DOHH2 (cell line): ENCODE results near the gene ARIH2.

Experiments used
- H3F3A ChIP-seq: fragments of 200-600 bp; sonication (generic), shearing (Covaris generic); 2 replicates; pipeline ENCODE4 v1.6.0; 2016; ENCODE audit warnings: antibody characterized with exemption, mild to moderate bottlenecking; ENCODE audit not compliant: control insufficient read depth, insufficient read depth
- H3K27ac ChIP-seq: fragments of 200-600 bp; sonication (generic); 2 replicates; pipeline ENCODE4 v1.5.1; 2014; ENCODE audit warnings: low read depth, mild to moderate bottlenecking, low read length, moderate library complexity
- H3K27me3 ChIP-seq: fragments of 200-600 bp; sonication (generic); 2 replicates; pipeline ENCODE4 v1.6.1; 2014; ENCODE audit warnings: mild to moderate bottlenecking, low read length, mixed read lengths; ENCODE audit not compliant: control insufficient read depth
- H3K36me3 ChIP-seq: fragments of 200-600 bp; sonication (generic); 2 replicates; pipeline ENCODE4 v1.6.1; 2014; ENCODE audit warnings: mild to moderate bottlenecking, low read length, moderate library complexity, mixed read lengths; ENCODE audit not compliant: control insufficient read depth
- H3K4me1 ChIP-seq: fragments of 200-600 bp; sonication (generic); 2 replicates; pipeline ENCODE4 v1.6.1; 2014; ENCODE audit warnings: mild to moderate bottlenecking, low read length, mixed read lengths; ENCODE audit not compliant: control insufficient read depth
- H3K4me2 ChIP-seq: fragments of 200-600 bp; sonication (generic); 2 replicates; pipeline ENCODE4 v1.6.0; 2014; ENCODE audit warnings: mild to moderate bottlenecking, low read length, moderate library complexity
- H3K4me3 ChIP-seq: fragments of 200-600 bp; sonication (generic); 2 replicates; pipeline ENCODE4 v1.5.1; 2014; ENCODE audit warnings: mild to moderate bottlenecking, low read length, mixed read lengths
- H3K79me2 ChIP-seq: fragments of 200-600 bp; sonication (generic); 2 replicates; pipeline ENCODE4 v1.6.1; 2014; ENCODE audit warnings: mild to moderate bottlenecking, low read length, mixed read lengths; ENCODE audit not compliant: control insufficient read depth
- H3K9me2 ChIP-seq: fragments of 200-600 bp; sonication (generic); replicated peaks from 2 replicates; pipeline ENCODE4 v1.6.1; 2014; ENCODE audit warnings: mild to moderate bottlenecking, low read length, mixed read lengths; ENCODE audit not compliant: control insufficient read depth
- H3K9me3 ChIP-seq: fragments of 200-600 bp; sonication (generic); 2 replicates; pipeline ENCODE4 v1.6.1; 2014; ENCODE audit warnings: antibody characterized with exemption, low read length, mixed read lengths; ENCODE audit not compliant: control insufficient read depth, insufficient read depth
- H4K20me1 ChIP-seq: fragments of 200-600 bp; sonication (generic); 2 replicates; pipeline ENCODE4 v1.6.0; 2014; ENCODE audit warnings: low read depth, mild to moderate bottlenecking, antibody characterized with exemption, low read length, moderate library complexity; ENCODE audit not compliant: control insufficient read depth, insufficient read depth
- CTCF ChIP-seq: fragments of 200-600 bp; sonication (generic); IDR thresholded peaks from one replicate; pipeline ENCODE4 v1.5.1; 2014; ENCODE audit warnings: antibody characterized with exemption, mild to moderate bottlenecking, low read depth, low read length; ENCODE audit not compliant: poor library complexity, severe bottlenecking
- EZH2phosphoT487 ChIP-seq: fragments of 200-600 bp; sonication (generic); IDR thresholded peaks from 2 replicates; pipeline ENCODE4 v1.6.1; 2017; ENCODE audit warnings: borderline replicate concordance, mild to moderate bottlenecking, antibody characterized with exemption, low read length, moderate library complexity, mixed read lengths

ARIH2 gene

DNA sequence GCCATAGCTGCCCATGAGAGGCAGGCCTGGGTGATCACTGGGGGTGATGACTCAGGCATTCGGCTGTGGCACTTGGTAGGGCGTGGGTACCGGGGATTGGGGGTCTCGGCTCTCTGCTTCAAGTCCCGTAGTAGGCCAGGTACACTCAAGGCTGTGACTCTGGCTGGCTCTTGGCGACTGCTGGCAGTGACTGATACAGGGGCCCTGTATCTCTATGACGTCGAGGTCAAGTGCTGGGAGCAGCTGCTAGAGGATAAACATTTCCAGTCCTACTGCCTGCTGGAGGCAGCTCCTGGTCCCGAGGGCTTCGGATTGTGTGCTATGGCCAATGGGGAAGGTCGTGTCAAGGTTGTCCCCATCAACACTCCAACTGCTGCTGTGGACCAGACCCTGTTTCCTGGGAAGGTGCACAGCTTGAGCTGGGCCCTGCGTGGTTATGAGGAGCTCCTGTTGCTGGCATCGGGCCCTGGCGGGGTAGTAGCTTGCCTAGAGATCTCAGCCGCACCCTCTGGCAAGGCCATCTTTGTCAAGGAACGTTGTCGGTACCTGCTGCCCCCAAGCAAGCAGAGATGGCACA, 93.9 kb downstream of the ARIH2 start:
- TF ChIP-seq EZH2phosphoT487 (no peak), CTCF (no peak)
- Histone ChIP-seq H3K9me3 (no peaks in the 10 kb centered on the region), H3K9me2 (no peaks in the 10 kb centered on the region), H3K27ac (no peak overlapping the region), H3K36me3 (peaks cover 64% of the 10 kb centered on the region), H3K79me2 (peaks cover 61% of the 10 kb centered on the region), H3F3A (peaks cover 8% of the 10 kb centered on the region), H3K4me3 (no peak overlapping the region), H4K20me1 (peaks cover 16% of the 10 kb centered on the region), H3K27me3 (no peaks in the 10 kb centered on the region), H3K4me1 (peaks cover 17% of the 10 kb centered on the region), H3K4me2 (no peak overlapping the region)

- peaks cover 62% of the 10 kb centered on the region for H3K36me3 ChIP-seq
- H3K27me3 ChIP-seq = no peaks in the 10 kb centered on the region
- H3K4me1 ChIP-seq = peaks cover 19% of the 10 kb centered on the region
These were observed 94.6 kb downstream of the ARIH2 start for GRCh38 chr3:49013113-49013737.

GRCh38 chr3:49013738-49014660, 95.4 kb downstream of the ARIH2 start:
- H3K4me2 ChIP-seq = no peak overlapping the region
- no peaks in the 10 kb centered on the region for H3K27me3 ChIP-seq
- peaks cover 14% of the 10 kb centered on the region for H3K4me1 ChIP-seq
- TF ChIP-seq CTCF = peak; percentile 89
- no peak for TF ChIP-seq EZH2phosphoT487
- H3K79me2 ChIP-seq = peaks cover 47% of the 10 kb centered on the region
- H3K36me3 ChIP-seq = peaks cover 58% of the 10 kb centered on the region
- H4K20me1 ChIP-seq = peaks cover 9% of the 10 kb centered on the region; the same call in 1 of the 2 replicates
- H3K4me3 ChIP-seq = no peak overlapping the region
- H3F3A ChIP-seq = peaks cover 13% of the 10 kb centered on the region
- H3K9me3 ChIP-seq = no peaks in the 10 kb centered on the region
- H3K27ac ChIP-seq = no peak overlapping the region
- H3K9me2 ChIP-seq = no peaks in the 10 kb centered on the region

More at GRCh38 chr3:49013113-49013737, 94.6 kb downstream of the ARIH2 start:
- no peak overlapping the region for H3K4me2 ChIP-seq
- peaks cover 9% of the 10 kb centered on the region for H3F3A ChIP-seq
- peaks cover 13% of the 10 kb centered on the region for H4K20me1 ChIP-seq
- H3K9me3 ChIP-seq = no peaks in the 10 kb centered on the region
- peaks cover 54% of the 10 kb centered on the region for H3K79me2 ChIP-seq
- no peak overlapping the region for H3K27ac ChIP-seq
- H3K9me2 ChIP-seq = no peaks in the 10 kb centered on the region
- H3K4me3 ChIP-seq = no peak overlapping the region
- no peak for TF ChIP-seq CTCF
- TF ChIP-seq EZH2phosphoT487 = no peak
